ENCODE results near the gene POLR2F.

DNA sequence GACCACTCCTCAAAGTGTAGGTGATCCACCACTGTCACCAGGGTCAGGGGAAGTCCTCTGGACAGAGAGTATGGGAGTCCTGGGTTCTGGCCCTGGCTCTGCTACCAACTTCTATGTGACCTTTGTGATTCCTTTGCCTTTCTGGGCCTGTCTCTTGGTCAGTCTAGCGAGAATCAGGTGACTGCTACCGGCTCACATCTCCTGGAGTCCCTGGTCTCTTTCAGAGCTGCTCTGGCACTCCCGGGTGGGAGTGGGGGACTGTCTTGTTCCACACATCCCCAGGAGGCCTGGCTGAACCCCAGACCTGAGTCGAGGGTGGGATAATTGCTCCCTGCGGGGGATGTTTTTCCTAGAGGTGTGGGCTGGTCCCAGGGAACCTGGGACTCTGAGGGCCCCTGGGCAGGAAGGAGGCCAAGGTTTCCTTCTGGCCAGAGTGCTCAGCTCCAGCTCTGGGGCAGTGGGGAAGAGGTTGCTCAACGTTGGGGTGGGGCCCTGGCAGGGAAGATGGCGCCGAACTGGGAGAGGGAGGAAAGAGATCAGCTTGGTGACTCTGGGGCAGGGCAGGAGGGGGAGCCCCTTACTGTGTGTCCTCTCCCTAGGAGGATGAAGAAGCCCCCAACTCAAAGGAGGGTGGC is 28.8 kb downstream of the POLR2F start:
- TF ChIP-seq EZH2phosphoT487 (IDR thresholded peaks at IDR 0.05; ENCODE audit: low read depth): no peak
- TF ChIP-seq, protein P1, sequence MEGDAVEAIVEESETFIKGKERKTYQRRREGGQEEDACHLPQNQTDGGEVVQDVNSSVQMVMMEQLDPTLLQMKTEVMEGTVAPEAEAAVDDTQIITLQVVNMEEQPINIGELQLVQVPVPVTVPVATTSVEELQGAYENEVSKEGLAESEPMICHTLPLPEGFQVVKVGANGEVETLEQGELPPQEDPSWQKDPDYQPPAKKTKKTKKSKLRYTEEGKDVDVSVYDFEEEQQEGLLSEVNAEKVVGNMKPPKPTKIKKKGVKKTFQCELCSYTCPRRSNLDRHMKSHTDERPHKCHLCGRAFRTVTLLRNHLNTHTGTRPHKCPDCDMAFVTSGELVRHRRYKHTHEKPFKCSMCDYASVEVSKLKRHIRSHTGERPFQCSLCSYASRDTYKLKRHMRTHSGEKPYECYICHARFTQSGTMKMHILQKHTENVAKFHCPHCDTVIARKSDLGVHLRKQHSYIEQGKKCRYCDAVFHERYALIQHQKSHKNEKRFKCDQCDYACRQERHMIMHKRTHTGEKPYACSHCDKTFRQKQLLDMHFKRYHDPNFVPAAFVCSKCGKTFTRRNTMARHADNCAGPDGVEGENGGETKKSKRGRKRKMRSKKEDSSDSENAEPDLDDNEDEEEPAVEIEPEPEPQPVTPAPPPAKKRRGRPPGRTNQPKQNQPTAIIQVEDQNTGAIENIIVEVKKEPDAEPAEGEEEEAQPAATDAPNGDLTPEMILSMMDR (IDR thresholded peaks at IDR 0.05; ENCODE audit: low read depth, low read length): no peak
